Dermis lymphatic vessel endothelial cell (primary cell): Measurements from ENCODE around the gene CD84. TPM values are rescaled to one million over a fixed set of nuclear protein-coding genes. Genes with fewer than 3 reads are reported as not detected.

ENCODE experiments used
- total RNA-seq: library from RNA; depleted of rRNA; stranded (reverse); fragments of >200 nt; gene quantifications from 2 replicates; pipeline ENCODE4 v1.2.1, GENCODE V29; 2014

CD84 gene, protein sequence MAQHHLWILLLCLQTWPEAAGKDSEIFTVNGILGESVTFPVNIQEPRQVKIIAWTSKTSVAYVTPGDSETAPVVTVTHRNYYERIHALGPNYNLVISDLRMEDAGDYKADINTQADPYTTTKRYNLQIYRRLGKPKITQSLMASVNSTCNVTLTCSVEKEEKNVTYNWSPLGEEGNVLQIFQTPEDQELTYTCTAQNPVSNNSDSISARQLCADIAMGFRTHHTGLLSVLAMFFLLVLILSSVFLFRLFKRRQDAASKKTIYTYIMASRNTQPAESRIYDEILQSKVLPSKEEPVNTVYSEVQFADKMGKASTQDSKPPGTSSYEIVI
- total RNA-seq, result not detected in 2 replicates

GRCh38 chr1:160579216-160579701, at the start of gene CD84:
CD84 (minus strand) TSS chr1:160579496; CDS start chr1:160579437, 59 bp downstream.

GRCh38 chr1:160522622-160523345, 56.5 kb downstream of the CD84 start, which contains the start of gene SLAMF6:
SLAMF6 (minus strand) TSS chr1:160523255; CDS start chr1:160523192, 63 bp downstream.

Other genes starting within 250 kb of the CD84 start
- gene COPA, start 236.2 kb downstream of the CD84 start, total RNA-seq, result 230 and 235 TPM in 2 replicates
- 67.6 and 73.4 TPM in 2 replicates for gene NCSTN, start 236.1 kb downstream of the CD84 start, total RNA-seq
- gene NHLH1, start 212.4 kb downstream of the CD84 start, total RNA-seq, result under 0.01 TPM in 1 of 2 replicates, not detected in the other
- not detected in 2 replicates for gene VANGL2, start 178.9 kb downstream of the CD84 start, total RNA-seq
- not detected in 2 replicates for gene SLAMF6, start 56.2 kb downstream of the CD84 start, total RNA-seq
- gene SLAMF1, start 67.5 kb upstream of the CD84 start, total RNA-seq, result 0.43 TPM in 1 of 2 replicates, not detected in the other
- not detected in 2 replicates for gene CD48, start 132.3 kb upstream of the CD84 start, total RNA-seq
- not detected in 2 replicates for gene SLAMF7, start 159.8 kb upstream of the CD84 start, total RNA-seq
- gene LY9, start 216.7 kb upstream of the CD84 start, total RNA-seq, result not detected in 2 replicates